ENCODE results near the gene HNRNPA2B1.

GRCh38 chr7:26144184-26145080, 56.1 kb downstream of the HNRNPA2B1 start:
- no peak for TF ChIP-seq EP300 (IDR thresholded peaks at IDR 0.05)
- no peak for TF ChIP-seq CTCF (IDR thresholded peaks at IDR 0.05)

Measured in upper lobe of left lung (tissue), 4 donors.